SK-N-SH treated with all-trans-retinoic acid at 6 μM for 48 hours (cell line): ENCODE results near the gene CHRNA9.
"Not testable (repeated sequence)": the region's sequence is repeated elsewhere in the genome, so short reads cannot be mapped to it uniquely, and the experiment has no call there.

Experiments
- ATAC-seq: fragments of 200-7000 bp; cut with Tn5 transposase; 3 replicates; pipeline ENCODE4 v1.9.1; 2020; ENCODE audit warnings: mild to moderate bottlenecking, moderate library complexity
- BACH2 ChIP-seq: fragments of 250-450 bp; sonication (Bioruptor Pico); IDR thresholded peaks from 2 replicates; pipeline ENCODE4 v1.9.0; 2021; ENCODE audit warnings: mild to moderate bottlenecking, borderline replicate concordance
- CSDC2 ChIP-seq: fragments of 250-450 bp; sonication (Bioruptor Pico); IDR thresholded peaks from 2 replicates; pipeline ENCODE4 v1.5.0; 2020; ENCODE audit warnings: mild to moderate bottlenecking, moderate library complexity
- ESRRG ChIP-seq: fragments of 250-450 bp; sonication (Bioruptor Pico); IDR thresholded peaks from 2 replicates; pipeline ENCODE4 v1.6.1; 2021; ENCODE audit warnings: mild to moderate bottlenecking
- GLIS3 ChIP-seq: fragments of 250-450 bp; sonication (Bioruptor Pico); IDR thresholded peaks from 2 replicates; pipeline ENCODE4 v1.5.0; 2020; ENCODE audit warnings: mild to moderate bottlenecking, moderate library complexity
- ISL1 ChIP-seq: fragments of 250-450 bp; sonication (Bioruptor Pico); IDR thresholded peaks from 2 replicates; pipeline ENCODE4 v2.1.2; 2022; ENCODE audit warnings: mild to moderate bottlenecking, moderate library complexity
- OSR1 ChIP-seq: fragments of 250-450 bp; sonication (Bioruptor Pico); IDR thresholded peaks from 2 replicates; pipeline ENCODE4 v1.8.0; 2022; ENCODE audit warnings: moderate library complexity, mild to moderate bottlenecking, inconsistent platforms
- PPARA ChIP-seq: fragments of 250-450 bp; sonication (Bioruptor Pico); IDR thresholded peaks from 2 replicates; pipeline ENCODE4 v1.5.0; 2020; ENCODE audit warnings: mild to moderate bottlenecking, borderline replicate concordance
- RARB ChIP-seq: fragments of 250-450 bp; sonication (Bioruptor Pico); IDR thresholded peaks from 2 replicates; pipeline ENCODE4 v1.8.0; 2021; ENCODE audit warnings: mild to moderate bottlenecking, moderate library complexity
- SNAI2 ChIP-seq: fragments of 250-450 bp; sonication (Bioruptor Pico); IDR thresholded peaks from 2 replicates; pipeline ENCODE4 v1.5.0; 2020; ENCODE audit warnings: mild to moderate bottlenecking, moderate library complexity
- TOX ChIP-seq: fragments of 250-450 bp; sonication (Bioruptor Pico); IDR thresholded peaks from 2 replicates; pipeline ENCODE4 v1.8.0; 2021; ENCODE audit warnings: mild to moderate bottlenecking, moderate library complexity, borderline replicate concordance
- ZC3H10 ChIP-seq: fragments of 250-450 bp; sonication (Bioruptor Pico); IDR thresholded peaks from 2 replicates; pipeline ENCODE4 v1.5.1; 2021; ENCODE audit warnings: mild to moderate bottlenecking, moderate library complexity
- ZFP3 ChIP-seq: fragments of 250-450 bp; sonication (Bioruptor Pico); IDR thresholded peaks from 2 replicates; pipeline ENCODE4 v1.5.0; 2020; ENCODE audit warnings: mild to moderate bottlenecking, moderate library complexity
- ZFP30 ChIP-seq: fragments of 450-650 bp; formaldehyde crosslinking; IDR thresholded peaks from 2 replicates; pipeline ENCODE4 v1.5.0; 2022; ENCODE audit warnings: mild to moderate bottlenecking, moderate library complexity
- ZNF565 ChIP-seq: fragments of 450-650 bp; formaldehyde crosslinking; conservative IDR thresholded peaks from 2 replicates; pipeline ENCODE4 v1.5.0; 2020; ENCODE audit warnings: low read depth, mild to moderate bottlenecking, moderate library complexity
- ZNF70 ChIP-seq: fragments of 450-650 bp; formaldehyde crosslinking; IDR thresholded peaks from 2 replicates; pipeline ENCODE4 v1.5.0; 2020; ENCODE audit warnings: mild to moderate bottlenecking, moderate library complexity
- ZNF8 ChIP-seq: fragments of 450-650 bp; formaldehyde crosslinking; IDR thresholded peaks from 2 replicates; pipeline ENCODE4 v1.5.0; 2020; ENCODE audit warnings: mild to moderate bottlenecking, moderate library complexity
- TF ChIP-seq, protein P1 (sequence below): fragments of 250-450 bp; sonication (Bioruptor Pico); IDR thresholded peaks from 2 replicates; pipeline ENCODE4 v1.5.1; 2021; ENCODE audit warnings: mild to moderate bottlenecking, moderate library complexity
- TF ChIP-seq, protein P2 (sequence below): fragments of 250-450 bp; sonication (Bioruptor Pico); IDR thresholded peaks from 2 replicates; pipeline ENCODE4 v1.5.1; 2020; ENCODE audit warnings: low read depth, mild to moderate bottlenecking, moderate library complexity

CHRNA9 gene

DNA sequence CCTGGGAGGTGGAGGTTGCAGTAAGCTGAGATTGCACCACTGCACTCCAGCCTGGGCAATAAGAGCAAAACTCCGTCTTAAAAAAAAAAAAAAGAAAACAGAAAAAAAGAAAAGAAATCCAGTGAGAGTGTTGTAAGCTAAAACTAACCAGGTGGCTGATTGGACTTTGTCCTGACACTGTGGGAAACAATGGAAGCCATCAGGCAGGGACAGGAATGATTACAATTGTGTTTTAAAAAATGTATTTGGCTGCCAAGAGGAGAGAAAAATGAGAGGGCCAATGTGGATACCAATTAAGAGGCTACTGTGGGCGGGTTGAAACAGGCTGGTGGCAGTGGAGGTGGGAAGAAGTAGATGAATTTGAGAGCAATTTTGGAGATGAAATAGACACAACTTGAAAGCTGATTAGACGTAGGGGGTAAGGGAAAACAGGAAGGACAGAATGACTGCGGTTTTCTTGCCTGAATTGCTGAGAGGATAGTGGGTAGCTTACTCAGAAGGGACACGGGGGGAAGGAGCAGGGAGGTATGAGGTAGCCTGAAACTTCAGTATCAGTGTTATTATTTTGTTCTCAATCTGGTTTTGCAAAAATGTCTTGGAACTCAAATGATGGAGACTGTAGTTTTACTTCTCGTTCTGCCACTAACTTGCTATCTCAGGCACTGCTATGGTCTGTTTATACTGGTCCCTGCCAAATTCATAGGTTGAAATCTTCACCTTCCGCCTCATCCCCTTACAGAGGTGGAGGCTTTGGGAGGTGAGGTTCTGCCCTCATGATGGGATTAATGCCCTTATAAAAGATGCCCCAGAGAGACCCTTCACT lies 45.6 kb upstream of the CHRNA9 start:
- no peak for TF ChIP-seq PPARA (CRISPR knock-in tag)
- TF ChIP-seq, protein P1, sequence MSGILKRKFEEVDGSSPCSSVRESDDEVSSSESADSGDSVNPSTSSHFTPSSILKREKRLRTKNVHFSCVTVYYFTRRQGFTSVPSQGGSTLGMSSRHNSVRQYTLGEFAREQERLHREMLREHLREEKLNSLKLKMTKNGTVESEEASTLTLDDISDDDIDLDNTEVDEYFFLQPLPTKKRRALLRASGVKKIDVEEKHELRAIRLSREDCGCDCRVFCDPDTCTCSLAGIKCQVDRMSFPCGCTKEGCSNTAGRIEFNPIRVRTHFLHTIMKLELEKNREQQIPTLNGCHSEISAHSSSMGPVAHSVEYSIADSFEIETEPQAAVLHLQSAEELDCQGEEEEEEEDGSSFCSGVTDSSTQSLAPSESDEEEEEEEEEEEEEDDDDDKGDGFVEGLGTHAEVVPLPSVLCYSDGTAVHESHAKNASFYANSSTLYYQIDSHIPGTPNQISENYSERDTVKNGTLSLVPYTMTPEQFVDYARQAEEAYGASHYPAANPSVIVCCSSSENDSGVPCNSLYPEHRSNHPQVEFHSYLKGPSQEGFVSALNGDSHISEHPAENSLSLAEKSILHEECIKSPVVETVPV, result no peak
- TF ChIP-seq TOX (CRISPR knock-in tag), result no peak
- TF ChIP-seq ZNF565 (CRISPR knock-in tag), result no peak
- TF ChIP-seq GLIS3, result no peak
- no peak for TF ChIP-seq ISL1 (CRISPR knock-in tag)
- ATAC-seq, result peak; percentile 39; the same call in 2 of the 3 replicates

DNA sequence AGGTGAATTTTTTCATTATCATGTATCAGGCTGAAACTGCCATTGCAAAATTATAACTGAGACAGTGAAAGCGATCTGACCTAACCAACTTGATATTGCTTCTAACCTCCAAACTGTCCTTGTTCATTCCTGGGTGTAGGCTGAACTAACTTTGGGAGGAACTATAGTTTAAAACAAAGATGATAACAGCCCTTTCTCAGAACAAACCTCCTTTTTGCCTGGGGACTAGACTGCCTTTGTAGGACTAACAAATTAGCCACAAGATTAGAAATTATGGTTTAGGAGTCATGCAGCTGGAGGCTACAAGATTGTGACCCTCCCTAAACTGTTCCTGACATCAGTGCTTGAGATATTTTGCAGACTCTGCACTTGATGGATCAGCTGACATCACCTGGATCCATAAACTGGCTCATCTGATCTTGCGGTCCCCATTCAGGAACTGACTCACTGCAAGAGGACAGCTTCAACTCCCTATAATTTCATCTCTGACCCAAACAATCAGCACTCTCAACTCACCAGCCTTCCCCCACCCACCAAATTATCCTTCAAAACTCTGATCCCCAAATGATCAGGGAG lies 44.4 kb upstream of the CHRNA9 start:
- ATAC-seq, result peak; percentile 44; the same call in 2 of the 3 replicates

DNA sequence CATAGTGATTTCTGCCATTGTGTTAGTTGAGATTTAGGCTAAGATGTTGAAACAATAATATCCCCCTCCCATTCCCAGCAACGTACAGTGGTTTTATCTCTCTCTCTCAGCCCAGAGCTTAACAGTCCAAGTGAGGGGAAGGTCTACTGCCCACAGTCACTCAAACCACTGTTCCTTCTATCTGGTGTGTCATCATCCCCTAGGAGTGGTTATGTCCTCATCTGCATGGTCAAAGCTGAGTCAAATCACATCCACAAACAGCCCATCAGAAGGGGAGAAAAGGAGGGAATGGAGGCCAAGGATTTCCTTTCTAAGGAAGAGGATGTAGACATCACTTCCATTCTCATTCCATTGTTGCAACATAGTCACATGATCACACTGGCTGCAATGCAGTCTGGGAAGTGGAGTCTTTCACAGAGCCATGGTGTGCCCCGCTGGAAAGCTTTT lies 42.8 kb upstream of the CHRNA9 start:
- ATAC-seq, result peak; percentile 65
- no peak for TF ChIP-seq TOX (CRISPR knock-in tag)
- TF ChIP-seq CSDC2 (CRISPR knock-in tag), result no peak
- TF ChIP-seq ZFP3 (CRISPR knock-in tag), result no peak
- TF ChIP-seq, protein P1, result no peak
- TF ChIP-seq ZFP30 (CRISPR knock-in tag), result no peak
- no peak for TF ChIP-seq SNAI2 (CRISPR knock-in tag)
- no peak for TF ChIP-seq ZNF70 (CRISPR knock-in tag)
- no peak for TF ChIP-seq RARB

DNA sequence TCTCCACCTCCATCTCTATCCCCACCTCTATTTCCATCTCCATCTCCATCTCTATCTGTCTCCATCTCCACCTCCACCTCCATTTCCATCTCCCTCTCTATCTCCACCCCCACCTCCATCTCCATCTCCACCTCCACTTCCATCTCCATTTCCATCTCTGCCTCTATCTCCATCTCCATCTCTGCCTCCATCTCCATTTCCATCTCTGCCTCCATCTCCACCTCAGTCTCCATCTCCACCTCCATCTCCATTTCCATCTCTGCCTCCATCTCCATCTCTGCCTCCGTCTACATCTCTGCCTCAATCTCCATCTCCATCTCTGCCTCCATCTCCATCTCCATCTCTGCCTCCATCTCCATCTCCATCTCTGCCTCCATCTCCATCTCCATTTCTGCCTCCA lies 40.8 kb upstream of the CHRNA9 start:
- no peak for TF ChIP-seq TOX (CRISPR knock-in tag)
- no peak for TF ChIP-seq ISL1 (CRISPR knock-in tag)
- no peak for TF ChIP-seq ZNF8 (CRISPR knock-in tag)
- TF ChIP-seq ESRRG (CRISPR knock-in tag), result no peak
- TF ChIP-seq GLIS3, result no peak
- TF ChIP-seq BACH2 (CRISPR knock-in tag), result no peak
- TF ChIP-seq, protein P2, sequence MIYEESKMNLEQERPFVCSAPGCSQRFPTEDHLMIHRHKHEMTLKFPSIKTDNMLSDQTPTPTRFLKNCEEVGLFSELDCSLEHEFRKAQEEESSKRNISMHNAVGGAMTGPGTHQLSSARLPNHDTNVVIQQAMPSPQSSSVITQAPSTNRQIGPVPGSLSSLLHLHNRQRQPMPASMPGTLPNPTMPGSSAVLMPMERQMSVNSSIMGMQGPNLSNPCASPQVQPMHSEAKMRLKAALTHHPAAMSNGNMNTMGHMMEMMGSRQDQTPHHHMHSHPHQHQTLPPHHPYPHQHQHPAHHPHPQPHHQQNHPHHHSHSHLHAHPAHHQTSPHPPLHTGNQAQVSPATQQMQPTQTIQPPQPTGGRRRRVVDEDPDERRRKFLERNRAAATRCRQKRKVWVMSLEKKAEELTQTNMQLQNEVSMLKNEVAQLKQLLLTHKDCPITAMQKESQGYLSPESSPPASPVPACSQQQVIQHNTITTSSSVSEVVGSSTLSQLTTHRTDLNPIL (CRISPR knock-in tag), result no peak
- no peak for TF ChIP-seq ZC3H10 (CRISPR knock-in tag)
- no peak for ATAC-seq

DNA sequence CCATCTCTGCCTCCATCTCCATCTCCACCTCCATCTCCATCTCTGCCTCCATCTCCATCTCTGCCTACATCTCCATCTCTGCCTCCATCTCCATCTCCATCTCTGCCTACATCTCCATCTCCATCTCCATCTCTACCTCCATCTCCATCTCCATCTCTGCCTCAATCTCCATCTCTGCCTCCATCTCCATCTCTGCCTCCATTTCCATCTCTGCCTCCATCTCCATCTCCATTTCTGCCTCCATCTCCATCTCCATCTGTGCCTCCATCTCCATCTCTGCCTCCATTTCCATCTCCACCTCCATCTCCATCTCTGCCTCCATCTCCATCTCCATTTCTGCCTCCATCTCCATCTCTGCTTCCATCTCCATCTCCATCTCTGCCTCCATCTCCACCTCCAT lies 40.1 kb upstream of the CHRNA9 start:
- ATAC-seq, result not testable (repeated sequence)

DNA sequence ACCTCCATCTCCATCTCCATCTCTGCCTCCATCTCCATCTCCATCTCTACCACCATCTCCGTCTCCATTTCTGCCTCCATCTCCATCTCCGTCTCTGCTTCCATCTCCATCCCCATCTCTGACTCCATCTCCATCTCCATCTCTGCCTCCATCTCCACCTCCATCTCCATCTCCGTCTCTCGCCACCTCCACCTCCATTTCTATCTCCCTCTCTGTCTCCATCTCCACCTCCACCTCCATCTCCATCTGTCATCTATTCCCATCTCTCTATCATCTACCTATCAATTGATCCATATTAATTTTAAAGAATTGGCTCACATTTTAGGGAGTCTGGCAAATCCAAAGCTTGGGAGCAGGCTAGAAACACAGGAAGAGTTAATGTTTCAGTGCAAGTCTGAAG lies 39.6 kb upstream of the CHRNA9 start:
- ATAC-seq, result no peak
- no peak for TF ChIP-seq OSR1 (CRISPR knock-in tag)
- no peak for TF ChIP-seq ZFP30 (CRISPR knock-in tag)

DNA sequence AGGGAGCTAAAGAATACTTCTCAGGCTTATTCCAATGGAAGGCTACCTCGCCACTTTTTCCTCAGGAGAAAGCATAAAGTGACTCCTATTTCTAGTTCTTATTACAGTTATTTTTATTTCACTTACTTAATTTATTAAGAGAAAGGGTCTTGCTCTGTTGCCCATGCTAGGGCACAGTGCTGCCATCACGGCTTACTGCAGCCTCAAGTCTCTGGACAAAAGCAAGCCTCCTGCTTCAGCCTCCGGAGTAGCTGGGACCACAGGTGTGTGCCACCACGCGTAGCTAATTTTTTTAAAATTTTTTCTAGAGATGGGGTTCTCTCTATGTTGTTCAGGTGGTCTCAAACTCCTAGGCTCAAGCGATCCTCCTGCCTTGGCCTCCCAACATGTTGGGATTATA lies 36.0 kb upstream of the CHRNA9 start:
- ATAC-seq, result no peak
- TF ChIP-seq PPARA (CRISPR knock-in tag), result no peak
- TF ChIP-seq, protein P1, result no peak
